NCI-H345 treated with DMSO at 0.1 percent for 48 hours (cell line): Measurements from ENCODE around the gene PCDHGB6.
"Not testable (repeated sequence)": the region's sequence is repeated elsewhere in the genome, so short reads cannot be mapped to it uniquely, and the experiment has no call there.

Source experiments
- DNase-seq: peaks from one replicate; lab custom pipeline; 2025; ENCODE audit not compliant: unreplicated experiment; lab: John Stamatoyannopoulos, UW

The PCDHGB6 gene

GRCh38 chr5:141417494-141418172, 9.8 kb downstream of the PCDHGB6 start, which contains the start of gene PCDHGB7:
TSS of gene PCDHGB7 (plus strand) at chr5:141417677. CDS start at chr5:141417860, 183 bp downstream.
- not testable (repeated sequence) for DNase-seq

GRCh38 chr5:141419074-141419880, 11.5 kb downstream of the PCDHGB6 start:
- no peak for DNase-seq

- DNase-seq: no peak
Observed at GRCh38 chr5:141420855-141421488, 13.2 kb downstream of the PCDHGB6 start, which contains the start of gene PCDHGA11. TSS of gene PCDHGA11 (plus strand) at chr5:141421051. CDS start at chr5:141421228, 177 bp downstream.

- no peak for DNase-seq
Observed at GRCh38 chr5:141421489-141421855, 13.7 kb downstream of the PCDHGB6 start.

GRCh38 chr5:141422742-141423291, 15.0 kb downstream of the PCDHGB6 start:
- no peak for DNase-seq

GRCh38 chr5:141427783-141428426, 20.1 kb downstream of the PCDHGB6 start:
- DNase-seq: no peak

- no peak for DNase-seq
Observed at GRCh38 chr5:141430332-141431113, 22.7 kb downstream of the PCDHGB6 start, which contains the start of gene PCDHGA12. TSS of gene PCDHGA12 (plus strand) at chr5:141430507. CDS start at chr5:141430760, 253 bp downstream.

GRCh38 chr5:141431286-141431685, 23.5 kb downstream of the PCDHGB6 start:
- no peak for DNase-seq

GRCh38 chr5:141432308-141432707, 24.5 kb downstream of the PCDHGB6 start:
- not testable (repeated sequence) for DNase-seq

- not testable (repeated sequence) for DNase-seq
Observed at GRCh38 chr5:141432726-141433125, 24.9 kb downstream of the PCDHGB6 start.

GRCh38 chr5:141434006-141434405, 26.2 kb downstream of the PCDHGB6 start:
- no peak for DNase-seq

- no peak for DNase-seq
Observed at GRCh38 chr5:141437221-141437620, 29.4 kb downstream of the PCDHGB6 start.

- DNase-seq: no peak
Observed at GRCh38 chr5:141439411-141440141, 31.8 kb downstream of the PCDHGB6 start.

GRCh38 chr5:141440341-141440740, 32.5 kb downstream of the PCDHGB6 start:
- DNase-seq: no peak

- no peak for DNase-seq
Observed at GRCh38 chr5:141441571-141442170, 33.9 kb downstream of the PCDHGB6 start.
